Measurements from ENCODE around the gene TEKTIP1.

Gene TEKTIP1

DNA sequence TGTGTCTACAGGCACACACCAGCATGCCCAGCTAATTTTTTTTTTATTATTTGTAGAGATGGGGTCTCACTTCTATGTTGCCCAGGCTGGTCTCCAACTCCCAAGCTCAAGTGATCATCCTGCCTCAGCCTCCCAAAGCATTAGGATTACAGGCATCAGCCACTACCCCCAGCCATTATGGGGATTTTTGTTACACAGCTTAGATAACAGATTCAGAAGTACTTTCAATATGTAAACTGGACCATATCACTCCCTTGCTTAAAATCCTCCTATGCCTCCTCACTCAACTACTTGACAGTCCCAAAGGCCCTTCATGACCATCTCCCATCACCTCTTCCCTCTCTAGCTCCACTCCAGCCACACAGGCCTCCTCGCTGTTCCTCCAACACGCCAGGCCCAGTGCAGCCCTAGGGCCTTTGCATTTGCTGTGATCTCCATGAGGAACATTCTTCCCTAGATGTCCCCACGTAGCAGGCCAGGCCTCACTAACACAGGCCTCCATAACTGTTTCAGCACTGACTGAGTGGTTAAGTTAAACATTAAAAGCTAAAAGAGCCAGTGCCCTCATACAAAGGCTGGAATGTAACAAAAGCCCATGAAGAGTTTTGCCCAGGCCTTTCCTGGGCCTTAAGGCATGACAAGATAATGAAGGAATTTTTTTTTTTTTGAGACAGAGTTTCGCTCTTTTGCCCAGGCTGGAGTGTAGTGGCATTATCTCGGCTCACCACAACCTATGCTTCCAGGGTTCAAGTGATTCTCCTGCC is 41.0 kb upstream of the TEKTIP1 start:
- Histone ChIP-seq H3K4me1 (peaks cover 10 to 18% (median 12%) of the 10 kb centered on the region in 10 experiments), H3K9me3 (replicated peaks in 1 of 11) (no peaks in the 10 kb centered on the region), H3K27me3 (no peaks in the 10 kb centered on the region), H3K4me3 (no peak overlapping the region), H3K4me2 (no peak overlapping the region), H3K9ac (peak overlapping the region in 1 of 11 experiments; percentile 7; a peak in 1 of 22 replicates), H3K27ac (no peak overlapping the region), H4K20me1 (peaks cover 0 to 47% (median 29%) of the 10 kb centered on the region in 11 experiments; a peak in 14 of 22 replicates), H3K36me3 (peaks cover 45 to 55% (median 51%) of the 10 kb centered on the region in 11 experiments)
- no peak for TF ChIP-seq Cebpa-rat (IDR thresholded peaks at IDR 0.05)

DNA sequence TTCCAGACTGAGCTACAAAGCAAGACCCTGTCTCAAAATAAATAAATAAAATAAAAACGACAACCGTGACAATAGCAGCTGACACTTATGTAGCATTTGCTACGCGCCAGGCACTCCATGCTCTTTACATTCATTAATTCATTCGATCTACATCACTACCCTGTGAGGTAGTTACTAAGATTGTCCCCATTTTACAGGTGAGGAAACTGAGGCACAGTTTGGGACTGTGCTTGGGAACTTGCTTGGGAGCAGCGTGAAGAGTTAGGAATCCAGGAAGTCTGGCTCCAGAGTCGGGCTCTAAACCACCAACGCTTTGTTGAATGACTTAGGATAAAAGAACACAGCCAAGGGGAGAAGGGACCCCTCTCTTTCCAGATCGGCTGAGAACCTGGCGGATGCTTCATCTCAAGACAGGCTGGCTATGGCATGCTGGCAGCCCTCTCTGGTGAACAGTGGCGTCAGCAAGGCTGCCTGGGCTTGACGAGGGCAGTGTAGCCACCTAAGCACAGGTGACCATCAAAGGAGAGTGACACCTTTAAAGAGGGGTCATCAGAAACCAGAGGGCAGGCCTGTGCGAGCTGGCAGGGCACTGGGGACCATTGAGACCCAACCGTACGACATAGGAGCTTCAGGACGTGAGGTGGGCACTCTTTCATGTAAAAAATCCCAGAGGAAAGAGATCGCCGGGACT is 39.1 kb upstream of the TEKTIP1 start:
- Histone ChIP-seq H3K4me2 (peak overlapping the region; percentile 90 to 99 (median 96)), H3K9me3 (replicated peaks in 1 of 11) (no peaks in the 10 kb centered on the region), H3K4me3 (peak overlapping the region; percentile 77 to 99 (median 92)), H3K27me3 (no peaks in the 10 kb centered on the region), H3K9ac (peak overlapping the region; percentile 94 to 99 (median 96)), H3K27ac (peak overlapping the region; percentile 97 to 99 (median 98)), H4K20me1 (peaks cover 0 to 33% (median 14%) of the 10 kb centered on the region in 11 experiments; a peak in 14 of 22 replicates), H3K36me3 (peaks cover 26 to 35% (median 32%) of the 10 kb centered on the region in 11 experiments), H3K4me1 (peaks cover 15 to 23% (median 17%) of the 10 kb centered on the region in 10 experiments)
- no peak for TF ChIP-seq Cebpa-rat (IDR thresholded peaks at IDR 0.05)

DNA sequence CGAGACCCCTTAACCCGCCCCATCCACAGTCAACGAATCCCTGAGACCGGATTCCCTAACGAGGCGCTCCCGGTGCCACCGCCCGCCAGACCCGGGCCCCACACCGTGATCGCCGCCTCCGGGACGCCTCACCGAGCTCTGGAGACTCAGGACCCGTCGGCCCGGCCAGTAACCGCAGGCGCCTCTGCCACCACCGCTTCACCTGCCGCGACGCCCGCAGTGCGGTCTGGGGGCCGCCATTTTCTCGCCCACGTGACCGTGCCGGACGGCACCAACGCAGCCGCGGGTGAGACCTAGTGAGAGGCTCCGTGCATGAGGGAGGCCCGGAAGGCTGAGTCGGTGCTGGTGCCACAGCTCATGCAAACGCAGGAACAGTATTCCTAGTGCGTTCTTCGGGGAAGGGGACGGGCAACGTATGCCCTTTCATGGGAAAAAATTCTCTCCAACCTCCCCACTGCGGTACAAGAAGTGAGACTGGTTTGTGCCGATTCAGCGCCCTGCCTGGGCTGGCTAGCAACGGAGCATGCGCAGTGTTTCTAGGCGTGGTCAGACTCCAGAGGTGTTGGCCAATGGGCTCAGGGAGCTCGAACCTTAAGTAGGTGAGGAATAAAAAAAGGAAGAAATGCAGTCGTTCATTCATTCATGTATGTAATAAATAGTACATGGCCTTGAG is 38.4 kb upstream of the TEKTIP1 start, which contains the start of gene DOHH:
Gene DOHH (minus strand): TSS at position 246 of the 673 bp plus-strand sequence. CDS start 3,860 bp downstream, outside the sequence.
- Histone ChIP-seq H3K27me3 (no peaks in the 10 kb centered on the region), H3K4me3 (peak within 1 kb of the TSS; percentile 77 to 99 (median 92)), H3K4me1 (peaks cover 22 to 30% (median 23%) of the 10 kb centered on the region in 10 experiments), H3K9ac (peak within 1 kb of the TSS; percentile 94 to 99 (median 96)), H3K9me3 (replicated peaks in 1 of 11) (no peaks in the 10 kb centered on the region), H3K4me2 (peak within 1 kb of the TSS; percentile 90 to 99 (median 96)), H3K36me3 (peaks cover 19 to 28% (median 25%) of the 10 kb centered on the region in 11 experiments), H3K27ac (peak within 1 kb of the TSS; percentile 97 to 99 (median 98)), H4K20me1 (peaks cover 0 to 33% (median 14%) of the 10 kb centered on the region in 11 experiments; a peak in 14 of 22 replicates)
- TF ChIP-seq Cebpa-rat (IDR thresholded peaks at IDR 0.05) = no peak

DNA sequence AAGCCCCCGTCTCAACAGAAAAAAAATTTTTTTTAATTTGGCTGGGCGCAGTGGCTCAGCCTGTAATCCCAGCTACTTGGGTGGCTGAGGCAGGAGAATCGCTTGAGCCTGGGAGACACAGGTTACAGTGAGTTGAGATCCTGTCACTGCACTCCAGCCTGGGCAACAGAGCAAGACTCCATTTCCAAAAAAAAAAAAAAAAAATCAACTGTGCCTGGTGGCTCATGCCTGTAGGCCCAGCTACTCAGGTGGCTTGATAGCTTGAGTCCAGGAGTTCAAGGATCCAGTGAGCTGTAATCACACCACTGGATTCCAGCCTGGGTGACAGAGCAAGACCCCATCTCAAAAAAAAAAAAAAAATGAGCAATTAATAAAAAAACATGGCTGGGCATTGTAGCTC is 37.2 kb upstream of the TEKTIP1 start:
- Histone ChIP-seq H3K9me3 (replicated peaks in 1 of 11) (no peaks in the 10 kb centered on the region), H3K4me1 (peaks cover 23 to 32% (median 25%) of the 10 kb centered on the region in 10 experiments), H3K9ac (no peak overlapping the region), H3K4me2 (no peak overlapping the region), H3K27me3 (no peaks in the 10 kb centered on the region), H3K27ac (no peak overlapping the region), H4K20me1 (peaks cover 0 to 25% (median 9%) of the 10 kb centered on the region in 11 experiments; a peak in 14 of 22 replicates), H3K4me3 (no peak overlapping the region), H3K36me3 (peaks cover 7 to 16% (median 13%) of the 10 kb centered on the region in 11 experiments)
- TF ChIP-seq Cebpa-rat (IDR thresholded peaks at IDR 0.05) = no peak

DNA sequence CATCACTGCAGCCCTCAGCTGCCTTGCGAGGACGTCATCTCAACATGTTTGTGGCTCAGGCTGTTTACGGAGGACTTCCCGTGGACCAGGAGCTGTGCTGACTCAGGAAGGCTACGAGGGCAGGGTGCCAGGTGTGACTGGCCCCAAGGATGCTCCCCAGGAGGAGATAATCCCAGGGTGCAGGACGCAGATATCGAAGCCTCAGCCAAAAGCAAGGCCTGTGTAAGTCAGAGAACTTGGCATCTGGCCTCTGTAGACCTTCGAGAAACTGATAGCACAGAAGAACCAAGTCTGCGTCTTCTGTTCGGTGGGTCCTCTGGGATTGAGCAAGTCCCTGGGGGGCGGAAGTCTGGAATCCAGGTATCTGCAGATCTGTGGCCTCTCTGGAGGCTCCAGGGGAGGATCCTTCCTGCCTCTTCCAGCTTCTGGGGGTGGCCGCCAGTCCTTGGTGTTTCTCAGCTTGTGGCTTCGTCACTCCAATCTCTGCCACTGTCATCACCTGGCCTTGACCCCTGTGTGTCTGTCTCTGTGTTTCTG is 35.9 kb upstream of the TEKTIP1 start:
- H3K4me1 ChIP-seq = peaks cover 33 to 42% (median 34%) of the 10 kb centered on the region in 10 experiments
- H3K36me3 ChIP-seq = peaks cover 0 to 3% (median under 1%) of the 10 kb centered on the region in 11 experiments; a peak in 6 of 22 replicates
- H3K9ac ChIP-seq = peak overlapping the region in 3 of 11 experiments; percentile 2 to 33 (median 9); a peak in 1 of 22 replicates
- H4K20me1 ChIP-seq = peaks cover 6 to 20% (median 9%) of the 10 kb centered on the region in 11 experiments; a peak in 19 of 22 replicates
- H3K27me3 ChIP-seq = no peaks in the 10 kb centered on the region
- H3K4me3 ChIP-seq = no peak overlapping the region
- H3K4me2 ChIP-seq = no peak overlapping the region
- no peak for TF ChIP-seq Cebpa-rat (IDR thresholded peaks at IDR 0.05)
- H3K27ac ChIP-seq = no peak overlapping the region
- no peaks in the 10 kb centered on the region for H3K9me3 ChIP-seq (replicated peaks in 1 of 11)

DNA sequence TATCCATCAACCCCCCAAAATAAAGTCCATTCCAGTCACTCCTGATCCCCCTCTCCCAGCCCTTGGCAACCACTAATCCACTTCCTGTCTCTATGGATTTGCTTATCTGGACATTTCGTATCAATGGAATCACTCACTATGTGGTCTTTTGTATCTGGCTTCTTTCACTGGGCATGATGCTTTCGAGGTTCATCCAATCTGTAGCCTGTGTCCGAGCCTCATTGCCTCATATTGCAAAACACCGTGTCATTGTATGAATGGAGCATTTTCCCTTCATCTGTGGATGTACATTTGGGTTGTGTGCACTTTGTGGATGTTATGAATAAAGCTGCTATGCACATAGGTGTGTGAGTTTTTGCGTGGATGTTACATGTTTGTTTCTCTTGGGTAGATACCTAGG is 34.2 kb upstream of the TEKTIP1 start:
- Histone ChIP-seq H3K9ac (peak overlapping the region in 1 of 11 experiments; percentile 98; a peak in 1 of 22 replicates), H4K20me1 (peaks cover 22 to 27% (median 24%) of the 10 kb centered on the region in 11 experiments), H3K4me2 (peak overlapping the region; percentile 83 to 99 (median 91); a peak in 20 of 22 replicates), H3K4me3 (no peak overlapping the region), H3K27ac (peak overlapping the region in 9 of 11 experiments; percentile 86 to 97 (median 94); a peak in 11 of 22 replicates), H3K36me3 (peaks cover 5 to 17% (median 13%) of the 10 kb centered on the region in 11 experiments; a peak in 19 of 22 replicates), H3K27me3 (no peaks in the 10 kb centered on the region), H3K9me3 (replicated peaks in 1 of 11) (no peaks in the 10 kb centered on the region), H3K4me1 (peaks cover 37 to 49% (median 41%) of the 10 kb centered on the region in 10 experiments)
- TF ChIP-seq Cebpa-rat (IDR thresholded peaks at IDR 0.05) = no peak

DNA sequence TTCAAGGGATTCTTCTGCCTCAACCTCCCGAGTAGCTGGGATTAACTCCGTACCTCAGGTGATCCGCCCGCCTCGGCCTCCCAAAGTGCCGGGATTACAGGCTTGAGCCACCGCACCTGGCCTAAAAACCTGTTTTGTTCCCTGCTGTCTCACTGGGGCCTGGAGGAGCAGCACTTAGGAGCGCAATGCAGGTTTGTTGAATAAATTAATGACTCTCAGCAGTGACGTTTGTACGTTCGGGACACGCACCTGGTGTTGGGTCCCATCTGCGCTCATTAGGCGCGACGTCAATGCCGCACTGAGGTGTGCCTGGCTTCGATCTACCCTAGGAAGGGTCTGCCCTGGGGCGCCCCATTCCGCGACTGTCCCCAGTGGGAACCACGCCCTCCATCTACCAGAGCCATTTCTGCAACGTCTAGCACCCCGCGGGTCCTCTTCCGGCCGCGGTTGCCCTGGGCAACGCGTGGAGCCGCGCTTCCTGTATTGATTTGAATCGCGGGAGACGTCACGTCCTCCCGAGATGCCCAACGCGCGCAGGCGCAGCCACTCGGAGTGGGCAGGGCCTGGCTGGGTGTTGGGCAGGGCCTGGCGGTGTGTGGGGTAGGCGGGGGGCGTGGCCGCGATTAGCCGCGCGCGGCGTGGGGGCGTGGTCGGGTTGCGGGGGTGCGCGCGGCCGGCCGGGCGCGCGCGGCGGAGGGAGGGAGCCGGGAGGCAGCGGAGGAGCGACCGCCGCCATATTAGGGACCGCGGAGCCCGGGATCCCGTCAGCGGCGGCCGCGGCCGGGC is 33.2 kb upstream of the TEKTIP1 start, which contains the start of gene FZR1:
Gene FZR1 (plus strand): TSS at position 714 of the 786 bp plus-strand sequence. CDS start 16,679 bp downstream, outside the sequence.
- H3K9me3 ChIP-seq (replicated peaks in 1 of 11) = no peaks in the 10 kb centered on the region
- H3K27ac ChIP-seq = peak within 1 kb of the TSS; percentile 90 to 97 (median 94)
- peaks cover 33 to 36% (median 35%) of the 10 kb centered on the region in 11 experiments for H4K20me1 ChIP-seq
- peak within 1 kb of the TSS; percentile 92 to 100 (median 96) for H3K4me3 ChIP-seq
- TF ChIP-seq Cebpa-rat (IDR thresholded peaks at IDR 0.05) = no peak
- H3K4me2 ChIP-seq = peak within 1 kb of the TSS; percentile 95 to 99 (median 97)
- H3K4me1 ChIP-seq = peaks cover 34 to 53% (median 39%) of the 10 kb centered on the region in 10 experiments
- H3K36me3 ChIP-seq = peaks cover 16 to 28% (median 23%) of the 10 kb centered on the region in 11 experiments
- H3K27me3 ChIP-seq = no peaks in the 10 kb centered on the region
- H3K9ac ChIP-seq = peak within 1 kb of the TSS; percentile 94 to 100 (median 98)

Data from BLaER1 treated with 17β-estradiol and CSF1 and Interleukin-3, amounts not matched to agents 10 nM and 100 nM (cell line).